Transverse colon (tissue), 3 donors: Measurements from ENCODE around the gene SMTNL2.

Source experiments
- CTCF ChIP-seq, 5 experiments: fragments of 200-600 bp in 3 of 5; fragments of 450-650 bp in 2 of 5; sonication (generic) in 3 of 5; IDR thresholded peaks; 1 replicate in 2 of 5; 2 replicates in 3 of 5; pipeline ENCODE4 v1.5.1; 2016 to 2017; ENCODE audit warnings: antibody characterized with exemption in 5 of 5, inconsistent platforms in 3 of 5, mild to moderate bottlenecking in 2 of 5, moderate library complexity in 1 of 5
- EP300 ChIP-seq: sonication (generic); formaldehyde crosslinking; IDR thresholded peaks from one replicate; pipeline ENCODE4 v1.6.1; 2017; ENCODE audit warnings: antibody characterized with exemption, low read depth
- POLR2A ChIP-seq: fragments of 450-650 bp; IDR thresholded peaks from one replicate; pipeline ENCODE4 v1.6.1; 2016; ENCODE audit warnings: antibody characterized with exemption, mild to moderate bottlenecking, moderate library complexity

GRCh38 chr17:4542726-4543191, 41.6 kb upstream of the SMTNL2 start:
- TF ChIP-seq EP300: no peak
- no peak for TF ChIP-seq CTCF (IDR thresholded peaks at IDR 0.05)
- TF ChIP-seq POLR2A: no peak
